ENCODE results near the gene KRTAP4-8.

DNA sequence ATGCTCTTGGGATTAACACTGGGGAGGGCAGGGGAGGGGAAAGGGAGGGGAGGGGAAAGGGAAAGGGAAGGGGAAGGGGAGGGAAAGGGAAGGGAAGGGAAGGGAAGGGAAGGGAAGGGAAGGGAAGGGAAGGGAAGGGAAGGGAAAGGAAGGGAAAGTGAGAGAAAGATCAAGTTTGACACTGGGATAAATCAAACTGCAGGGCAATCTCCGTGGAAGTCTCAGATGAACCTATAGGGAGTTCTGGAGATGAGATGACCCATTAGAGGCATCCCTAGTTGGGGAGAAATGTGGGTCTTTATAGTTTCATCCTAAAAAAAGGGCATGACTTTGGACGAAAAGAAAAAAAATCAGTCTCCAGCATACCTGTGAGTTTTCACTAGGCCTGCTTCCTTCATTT is 23.8 kb upstream of the KRTAP4-8 start:
- TF ChIP-seq, protein P1, sequence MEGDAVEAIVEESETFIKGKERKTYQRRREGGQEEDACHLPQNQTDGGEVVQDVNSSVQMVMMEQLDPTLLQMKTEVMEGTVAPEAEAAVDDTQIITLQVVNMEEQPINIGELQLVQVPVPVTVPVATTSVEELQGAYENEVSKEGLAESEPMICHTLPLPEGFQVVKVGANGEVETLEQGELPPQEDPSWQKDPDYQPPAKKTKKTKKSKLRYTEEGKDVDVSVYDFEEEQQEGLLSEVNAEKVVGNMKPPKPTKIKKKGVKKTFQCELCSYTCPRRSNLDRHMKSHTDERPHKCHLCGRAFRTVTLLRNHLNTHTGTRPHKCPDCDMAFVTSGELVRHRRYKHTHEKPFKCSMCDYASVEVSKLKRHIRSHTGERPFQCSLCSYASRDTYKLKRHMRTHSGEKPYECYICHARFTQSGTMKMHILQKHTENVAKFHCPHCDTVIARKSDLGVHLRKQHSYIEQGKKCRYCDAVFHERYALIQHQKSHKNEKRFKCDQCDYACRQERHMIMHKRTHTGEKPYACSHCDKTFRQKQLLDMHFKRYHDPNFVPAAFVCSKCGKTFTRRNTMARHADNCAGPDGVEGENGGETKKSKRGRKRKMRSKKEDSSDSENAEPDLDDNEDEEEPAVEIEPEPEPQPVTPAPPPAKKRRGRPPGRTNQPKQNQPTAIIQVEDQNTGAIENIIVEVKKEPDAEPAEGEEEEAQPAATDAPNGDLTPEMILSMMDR (conservative IDR thresholded peaks at IDR 0.05; ENCODE audit: low read length) = no peak
- TF ChIP-seq EZH2phosphoT487 (IDR thresholded peaks at IDR 0.05; ENCODE audit: borderline replicate concordance) = no peak
